A549 (cell line): ENCODE data around the gene MSL1.

ENCODE experiments used
- CTCF ChIP-seq: fragments of >200 bp; sonication (Bioruptor Twin); formaldehyde crosslinking; IDR thresholded peaks from 3 replicates; pipeline ENCODE4 v1.5.1; 2016
- E2F6 ChIP-seq: IDR thresholded peaks from 2 replicates; pipeline ENCODE4 v1.6.1; 2012; ENCODE audit warnings: low read depth, borderline replicate concordance
- EP300 ChIP-seq, 2 experiments: fragments of >200 bp; sonication (Bioruptor Twin); formaldehyde crosslinking; IDR thresholded peaks; 2 replicates in 1 of 2; 3 replicates in 1 of 2; pipeline ENCODE4 v1.6.1; 2016 to 2017
- HDAC2 ChIP-seq: fragments of 200-600 bp; sonication (generic); IDR thresholded peaks from 2 replicates; pipeline ENCODE4 v1.6.1; 2016
- MAX ChIP-seq: IDR thresholded peaks from 2 replicates; pipeline ENCODE4 v1.6.1; 2012
- POLR2A ChIP-seq: IDR thresholded peaks from 2 replicates; pipeline ENCODE4 v1.6.1; 2012; ENCODE audit warnings: mild to moderate bottlenecking, low read length
- RAD21 ChIP-seq, 2 experiments: fragments of >200 bp in 1 of 2; sonication (Bioruptor Twin) in 1 of 2; formaldehyde crosslinking in 1 of 2; IDR thresholded peaks in 1 of 2; conservative IDR thresholded peaks in 1 of 2; 2 replicates in 1 of 2; 3 replicates in 1 of 2; pipeline ENCODE4 v1.6.1; 2012 to 2018; ENCODE audit warnings: inconsistent platforms in 1 of 2
- RNF2 ChIP-seq: fragments of 200-600 bp; sonication (generic); IDR thresholded peaks from 2 replicates; pipeline ENCODE4 v1.6.1; 2016; ENCODE audit warnings: low read depth, mild to moderate bottlenecking, antibody characterized with exemption, moderate library complexity, borderline replicate concordance
- ZC3H11A ChIP-seq: fragments of 450-650 bp; IDR thresholded peaks from 2 replicates; pipeline ENCODE4 v1.6.1; 2014; ENCODE audit warnings: antibody characterized with exemption, mild to moderate bottlenecking

- no peak for TF ChIP-seq RNF2
- TF ChIP-seq POLR2A = no peak
- no peak for TF ChIP-seq E2F6
- no peak for TF ChIP-seq CTCF
- TF ChIP-seq ZC3H11A = no peak
- TF ChIP-seq HDAC2 = no peak
- no peak for TF ChIP-seq MAX
- TF ChIP-seq RAD21 (conservative IDR thresholded peaks at IDR 0.05 in 1 of 2, IDR thresholded peaks at IDR 0.05 in 1 of 2) = no peak
- TF ChIP-seq EP300 (IDR thresholded peaks at IDR 0.05) = no peak
Measured at GRCh38 chr17:40123811-40124114, 2.0 kb downstream of the MSL1 start.
